Caco-2 (cell line): Measurements from ENCODE around the gene ADCY6. TPM values are rescaled to one million over a fixed set of nuclear protein-coding genes. Genes with fewer than 3 reads are reported as not detected.

Experiments used
- Bru-seq: library from RNA; stranded (reverse); fragments of 400-500 nt; gene quantifications from one replicate; lab custom pipeline; 2021; lab: Mats Ljungman, UMichigan
- BruChase-seq, 2 experiments: library from RNA; stranded (reverse); fragments of 400-500 nt; gene quantifications; one replicate each; lab custom pipeline; 2021; lab: Mats Ljungman, UMichigan
- BruUV-seq: library from RNA; stranded (reverse); fragments of 400-500 nt; replicated peaks from 2 replicates; lab custom pipeline; 2021; lab: Mats Ljungman, UMichigan
- CTCF ChIA-PET: fragments of 300-600 bp; sonication (Branson Sonifier 250); formaldehyde crosslinking; loops from one replicate; lab custom pipeline; 2022; ENCODE audit warnings: antibody characterized with exemption; lab: Charles Lee
- POLR2A ChIA-PET: fragments of 300-600 bp; sonication (Branson Sonifier 250); formaldehyde crosslinking; loops from one replicate; lab custom pipeline; 2022; ENCODE audit warnings: antibody characterized with exemption; lab: Charles Lee
- DNase-seq, 2 experiments: peaks; one replicate each; pipeline versions ENCODE4 v3.0.0 to v3.0.0-alpha.2; 2020 to 2022
- H3K27me3 ChIP-seq: replicated peaks from 2 replicates; pipeline ENCODE4 v1.6.0; 2011; ENCODE audit warnings: low read length; ENCODE audit not compliant: control insufficient read depth, insufficient read depth
- H3K36me3 ChIP-seq: 2 replicates; pipeline ENCODE4 v1.5.1; 2011; ENCODE audit warnings: low read length; ENCODE audit not compliant: control insufficient read depth, insufficient read depth
- H3K4me1 ChIP-seq: fragments of 250-450 bp; sonication (Bioruptor Pico); 2 replicates; pipeline ENCODE4 v1.5.1; 2020; ENCODE audit warnings: mild to moderate bottlenecking
- H3K4me3 ChIP-seq: 2 replicates; pipeline ENCODE4 v1.5.1; 2011; ENCODE audit warnings: low read depth, mild to moderate bottlenecking, control low read depth, low read length
- H3K9me3 ChIP-seq: fragments of 250-450 bp; sonication (Bioruptor Pico); 2 replicates; pipeline ENCODE4 v1.5.1; 2020; ENCODE audit warnings: mild to moderate bottlenecking, moderate library complexity
- H3K27ac Mint-ChIP-seq: one replicate; pipeline ENCODE4 v1.8.0; 2022; ENCODE audit warnings: mixed read lengths; ENCODE audit not compliant: unreplicated experiment
- H3K27me3 Mint-ChIP-seq: one replicate; pipeline ENCODE4 v1.8.0; 2022; ENCODE audit warnings: mixed read lengths; ENCODE audit not compliant: insufficient read depth, unreplicated experiment
- H3K36me3 Mint-ChIP-seq: one replicate; pipeline ENCODE4 v1.8.0; 2022; ENCODE audit warnings: mild to moderate bottlenecking, mixed read lengths; ENCODE audit not compliant: insufficient read depth, unreplicated experiment
- H3K4me1 Mint-ChIP-seq: one replicate; pipeline ENCODE4 v1.8.0; 2022; ENCODE audit warnings: low read depth, mixed read lengths; ENCODE audit not compliant: unreplicated experiment
- H3K4me3 Mint-ChIP-seq: one replicate; pipeline ENCODE4 v1.8.0; 2022; ENCODE audit warnings: mild to moderate bottlenecking, moderate library complexity, mixed read lengths; ENCODE audit not compliant: unreplicated experiment
- H3K9me3 Mint-ChIP-seq: one replicate; pipeline ENCODE4 v1.8.0; 2022; ENCODE audit warnings: mixed read lengths; ENCODE audit not compliant: unreplicated experiment
- CTCF ChIP-seq, 2 experiments: fragments of 200-600 bp in 1 of 2; IDR thresholded peaks; 1 replicate in 1 of 2; 2 replicates in 1 of 2; pipeline versions ENCODE4 v1.5.1 to v1.8.0; 2011 to 2022; ENCODE audit warnings: antibody characterized with exemption in 1 of 2, control low read depth in 1 of 2, inconsistent platforms in 1 of 2, low read depth in 1 of 2, low read length in 1 of 2, mild to moderate bottlenecking in 1 of 2, moderate library complexity in 1 of 2; ENCODE audit not compliant: insufficient read depth in 1 of 2, severe bottlenecking in 1 of 2, unreplicated experiment in 1 of 2
- intact Hi-C: fragments of 100-400 bp; cut with micrococcal nuclease; formaldehyde crosslinking; loops from one replicate; pipeline ENCODE4 v1.10.0; 2022; ENCODE audit not compliant: unreplicated experiment
- long read RNA-seq: library from polyadenylated mRNA; stranded (forward); transcript quantifications from one replicate; pipeline ENCODE4 v2.0.0, GENCODE V29; 2022
- total RNA-seq: library from RNA; stranded (reverse); gene quantifications from 2 replicates; pipeline ENCODE4 v1.2.3, GENCODE V29; 2022

Gene ADCY6
- total RNA-seq: 89.8 and 92.9 TPM in 2 replicates
- percentile 80 among the genes with signal in this experiment for Bru-seq, nascent RNA
- BruChase-seq, experiment 1, labeled RNA remaining after a 2-hour chase: percentile 91 among the genes with signal in this experiment
- BruChase-seq, experiment 2, labeled RNA remaining after a 6-hour chase: percentile 94 among the genes with signal in this experiment
- long read RNA-seq, full-length matches to known transcripts: 2 of 60 reads
- long read RNA-seq, partial matches to known transcripts: 34 of 60 reads
- long read RNA-seq, other reads (novel, unspliced or antisense): 24 of 60 reads

- BruUV-seq: no TSS peak
These were observed at the start of gene ADCY6 for GRCh38 chr12:48788854-48789775. TSS of gene ADCY6 (minus strand) at chr12:48789089. CDS start at chr12:48783434, 5,655 bp downstream.

GRCh38 chr12:48838048-48838447 is 49.2 kb upstream of the ADCY6 start:
- DNase-seq: no peak
- Mint-ChIP-seq H3K27ac (no peak overlapping the region), H3K4me1 (no peaks in the 10 kb centered on the region), H3K9me3 (no peaks in the 10 kb centered on the region), H3K27me3 (no peaks in the 10 kb centered on the region), H3K36me3 (peaks cover 93% of the 10 kb centered on the region), H3K4me3 (no peak overlapping the region)
- Histone ChIP-seq H3K27me3 (no peaks in the 10 kb centered on the region), H3K36me3 (peaks cover 16% of the 10 kb centered on the region), H3K4me3 (no peak overlapping the region), H3K4me1 (no peaks in the 10 kb centered on the region), H3K9me3 (no peaks in the 10 kb centered on the region)
- CTCF ChIA-PET: no interaction called here
- intact Hi-C loops: no loop called here
- TF ChIP-seq CTCF (IDR thresholded peaks at IDR 0.05; ENCODE audit: insufficient read depth in 1 of 2, low read depth in 1 of 2, low read length in 1 of 2, severe bottlenecking in 1 of 2, unreplicated experiment in 1 of 2): no peak
- POLR2A ChIA-PET: no interaction called here
- no TSS peak for BruUV-seq

More at GRCh38 chr12:48788854-48789775, at the start of gene ADCY6:
- Mint-ChIP-seq H3K27ac (peak within 1 kb of the TSS; percentile 91), H3K9me3 (no peaks in the 10 kb centered on the region), H3K36me3 (peaks cover 30% of the 10 kb centered on the region), H3K27me3 (no peaks in the 10 kb centered on the region), H3K4me3 (peak within 1 kb of the TSS; percentile 84), H3K4me1 (peaks cover 13% of the 10 kb centered on the region)
- Histone ChIP-seq H3K36me3 (peaks cover 2% of the 10 kb centered on the region; the same call in 1 of the 2 replicates), H3K4me3 (peak within 1 kb of the TSS; percentile 88), H3K4me1 (peaks cover 29% of the 10 kb centered on the region), H3K27me3 (no peaks in the 10 kb centered on the region), H3K9me3 (no peaks in the 10 kb centered on the region)
- ChIA-PET CTCF (interaction anchor here (0.6 to 2.2 kb wide), 15 partner anchors 11 to 967 kb away, joined by 3 to 46 read pairs (median 6); partner anchors contain the start of gene CACNB3), POLR2A (interaction anchor here (0.6 to 2.3 kb wide), 23 partner anchors 10 to 592 kb away, joined by 3 to 27 read pairs (median 5); partner anchors contain the start of genes ARF3, DDX23 and KANSL2)
- TF ChIP-seq CTCF (IDR thresholded peaks at IDR 0.05; ENCODE audit: insufficient read depth in 1 of 2, low read depth in 1 of 2, low read length in 1 of 2, severe bottlenecking in 1 of 2, unreplicated experiment in 1 of 2): no peak
- DNase-seq: peak; percentile 94
- intact Hi-C loops: loop anchor here (1.0 kb wide), 2 partner anchors 25 to 31 kb away; no protein-coding TSS in a partner anchor
